ENCODE data around the gene MYO16. TPM values are rescaled to one million over a fixed set of nuclear protein-coding genes. Genes with fewer than 3 reads are reported as not detected.

The MYO16 gene
- total and polyA plus RNA-seq, 7 donors, result 0.01 to 0.46 (median 0.30) TPM

- TF ChIP-seq CTCF (IDR thresholded peaks at IDR 0.05), result no peak
- DNase-seq (no peak), ATAC-seq (no peak)
- 49 to 66% (median 63%) methylated on average over 3 of the region's 3 CpGs for WGBS, 3 donors
- Histone ChIP-seq H3K27me3 (ENCODE audit: insufficient read depth in 3 of 3, low read length in 2 of 3) (no peaks in the 10 kb centered on the region), H3K4me1 (no peaks in the 10 kb centered on the region), H3K36me3 (ENCODE audit: insufficient read depth in 1 of 2, low read depth in 1 of 2) (no peaks in the 10 kb centered on the region), H3K27ac (no peak overlapping the region), H3K4me3 (no peak overlapping the region), H3K9me3 (no peaks in the 10 kb centered on the region)
- intact Hi-C loops (cut with DNase I), result no loop called here
These were observed 147.2 kb downstream of the MYO16 start for GRCh38 chr13:108776650-108777049.

- no peak overlapping the region for H3K27ac ChIP-seq
- no peaks in the 10 kb centered on the region for H3K36me3 ChIP-seq (ENCODE audit: insufficient read depth in 1 of 2, low read depth in 1 of 2)
- DNase-seq, result no peak
- no peaks in the 10 kb centered on the region for H3K9me3 ChIP-seq
- TF ChIP-seq CTCF (IDR thresholded peaks at IDR 0.05), result no peak
- H3K27me3 ChIP-seq (ENCODE audit: insufficient read depth in 3 of 3, low read length in 2 of 3), result no peaks in the 10 kb centered on the region
- ATAC-seq, result no peak
- intact Hi-C loops (cut with DNase I), result no loop called here
- 42 to 48% (median 45%) methylated on average over 9 of the region's 9 CpGs for WGBS, 3 donors
- no peaks in the 10 kb centered on the region for H3K4me1 ChIP-seq
- no peak overlapping the region for H3K4me3 ChIP-seq
These were observed 148.3 kb downstream of the MYO16 start for GRCh38 chr13:108777421-108778420.

- no peaks in the 10 kb centered on the region for H3K4me1 ChIP-seq
- H3K4me3 ChIP-seq, result no peak overlapping the region
- TF ChIP-seq CTCF (IDR thresholded peaks at IDR 0.05), result no peak
- H3K36me3 ChIP-seq (ENCODE audit: insufficient read depth in 1 of 2, low read depth in 1 of 2), result no peaks in the 10 kb centered on the region
- H3K27me3 ChIP-seq (ENCODE audit: insufficient read depth in 3 of 3, low read length in 2 of 3), result no peaks in the 10 kb centered on the region
- DNase-seq (no peak), ATAC-seq (no peak)
- no peaks in the 10 kb centered on the region for H3K9me3 ChIP-seq
- H3K27ac ChIP-seq, result no peak overlapping the region
- WGBS, 3 donors, result 91 to 100% (median 95%) methylated on average over 2 of the region's 2 CpGs
- intact Hi-C loops (cut with DNase I), result no loop called here
These were observed 149.9 kb downstream of the MYO16 start for GRCh38 chr13:108779308-108779707.

GRCh38 chr13:108780706-108781105 is 151.3 kb downstream of the MYO16 start:
- H3K4me1 ChIP-seq, result no peaks in the 10 kb centered on the region
- no peaks in the 10 kb centered on the region for H3K9me3 ChIP-seq
- DNase-seq (no peak), ATAC-seq (no peak)
- no peaks in the 10 kb centered on the region for H3K36me3 ChIP-seq (ENCODE audit: insufficient read depth in 1 of 2, low read depth in 1 of 2)
- H3K27me3 ChIP-seq (ENCODE audit: insufficient read depth in 3 of 3, low read length in 2 of 3), result no peaks in the 10 kb centered on the region
- 81 to 95% (median 82%) methylated on average over 3 of the region's 3 CpGs for WGBS, 3 donors
- no peak overlapping the region for H3K4me3 ChIP-seq
- no peak for TF ChIP-seq CTCF (IDR thresholded peaks at IDR 0.05)
- H3K27ac ChIP-seq, result no peak overlapping the region
- intact Hi-C loops (cut with DNase I), result no loop called here

All from psoas muscle (tissue), 8 donors.